GM12878 (cell line): ENCODE measurements around the gene SHC3. TPM values are rescaled to one million over a fixed set of nuclear protein-coding genes. Genes with fewer than 3 reads are reported as not detected.

Experiments used
- ATAC-seq: fragments of 200-7000 bp; cut with Tn5 transposase; 3 replicates; pipeline ENCODE4 v1.9.1; 2020; ENCODE audit warnings: mild to moderate bottlenecking, moderate library complexity
- BruUV-seq: library from RNA; stranded (reverse); fragments of 400-500 nt; replicated peaks from 2 replicates; lab custom pipeline; 2021; lab: Mats Ljungman, UMichigan
- CTCF ChIA-PET: fragments of 300-600 bp; sonication (Branson Sonifier 250); formaldehyde crosslinking; extraction: SDS; loops from one replicate; lab custom pipeline; 2021; ENCODE audit warnings: inconsistent platforms; lab: Yijun Ruan, JAX
- POLR2A ChIA-PET: fragments of 350-600 bp; formaldehyde crosslinking; extraction: SDS; loops from one replicate; lab custom pipeline; 2021; ENCODE audit warnings: inconsistent platforms; lab: Charles Lee
- RAD21 ChIA-PET: fragments of 300-600 bp; sonication (Branson Sonifier 250); formaldehyde crosslinking; loops from one replicate; lab custom pipeline; 2023; ENCODE audit warnings: antibody characterized with exemption; ENCODE audit not compliant: unreplicated experiment; lab: Charles Lee
- SMC1A ChIA-PET: fragments of 300-600 bp; sonication (Branson Sonifier 250); formaldehyde crosslinking; loops from one replicate; lab custom pipeline; 2023; ENCODE audit not compliant: unreplicated experiment, uncharacterized antibody; lab: Charles Lee
- DNase-seq: peaks from one replicate; pipeline ENCODE4 v3.0.0-alpha.2; 2011; ENCODE audit warnings: low read depth, low spot score
- FAIRE-seq: peaks from 3 replicates; lab custom pipeline; 2011; peaks lifted over from hg19 to GRCh38; lab: Jason Lieb, UNC
- H2AFZ ChIP-seq: 2 replicates; pipeline ENCODE4 v1.6.0; 2011; ENCODE audit warnings: low read depth, low read length, control low read depth; ENCODE audit not compliant: control insufficient read depth
- H3K27ac ChIP-seq: 2 replicates; pipeline ENCODE4 v1.5.1; 2011; ENCODE audit warnings: control low read depth; ENCODE audit not compliant: control insufficient read depth, insufficient read depth
- H3K27me3 ChIP-seq, 2 experiments: replicated peaks in 1 of 2; 2 replicates each; pipeline versions ENCODE4 v1.6.0 to v1.6.1; 2011; ENCODE audit warnings: low read length in 1 of 2; ENCODE audit not compliant: control insufficient read depth in 2 of 2, insufficient read depth in 2 of 2
- H3K36me3 ChIP-seq, 2 experiments: 2 replicates each; pipeline ENCODE4 v1.5.1; 2011; ENCODE audit warnings: low read length in 1 of 2; ENCODE audit not compliant: control insufficient read depth in 2 of 2, insufficient read depth in 2 of 2
- H3K4me1 ChIP-seq: 2 replicates; pipeline ENCODE4 v1.6.1; 2011; ENCODE audit warnings: mild to moderate bottlenecking, low read length, moderate library complexity, mixed read lengths; ENCODE audit not compliant: control insufficient read depth, insufficient read depth
- H3K4me2 ChIP-seq: 2 replicates; pipeline ENCODE4 v1.6.0; 2011; ENCODE audit warnings: control low read depth; ENCODE audit not compliant: control insufficient read depth, insufficient read depth
- H3K4me3 ChIP-seq: fragments of 200-600 bp; sonication (generic); 2 replicates; pipeline ENCODE4 v1.5.1; 2016
- H3K79me2 ChIP-seq: 2 replicates; pipeline ENCODE4 v1.6.0; 2011; ENCODE audit warnings: low read length; ENCODE audit not compliant: control insufficient read depth, insufficient read depth
- H3K9ac ChIP-seq: 2 replicates; pipeline ENCODE4 v1.8.0; 2011; ENCODE audit warnings: low read length, control low read depth, mixed read lengths; ENCODE audit not compliant: control insufficient read depth, insufficient read depth
- H3K9me3 ChIP-seq: replicated peaks from 3 replicates; pipeline ENCODE4 v1.5.1; 2011; ENCODE audit warnings: mild to moderate bottlenecking, low read length; ENCODE audit not compliant: control insufficient read depth, insufficient read depth
- H4K20me1 ChIP-seq: 2 replicates; pipeline ENCODE4 v1.6.0; 2011; ENCODE audit not compliant: control insufficient read depth, insufficient read depth
- BCL11A ChIP-seq: IDR thresholded peaks from 2 replicates; pipeline ENCODE4 v1.6.1; 2011; ENCODE audit warnings: low read depth, low read length
- CBX5 ChIP-seq: sonication (generic); IDR thresholded peaks from 2 replicates; pipeline ENCODE4 v1.6.1; 2016; ENCODE audit warnings: low read depth, moderate library complexity, mild to moderate bottlenecking, inconsistent platforms
- CTCF ChIP-seq, 3 experiments: IDR thresholded peaks in 2 of 3; conservative IDR thresholded peaks in 1 of 3; 2 replicates each; pipeline ENCODE4 v1.5.1; 2011; ENCODE audit warnings: low read depth in 3 of 3, low read length in 3 of 3, mild to moderate bottlenecking in 3 of 3, control low read depth in 2 of 3, moderate library complexity in 2 of 3, inconsistent platforms in 1 of 3, mixed read lengths in 1 of 3; ENCODE audit not compliant: control insufficient read depth in 2 of 3, insufficient read depth in 1 of 3; ENCODE audit errors: extremely low read depth in 1 of 3
- GATAD2B ChIP-seq: fragments of 450-650 bp; conservative IDR thresholded peaks from 2 replicates; pipeline ENCODE4 v1.6.1; 2017; ENCODE audit warnings: low read depth, mild to moderate bottlenecking, moderate library complexity
- HCFC1 ChIP-seq: fragments of 150-350 bp; IDR thresholded peaks from 2 replicates; pipeline ENCODE4 v1.6.1; 2014; ENCODE audit warnings: low read length
- RELA ChIP-seq: fragments of 450-650 bp; IDR thresholded peaks from 2 replicates; pipeline ENCODE4 v1.8.0; 2014; ENCODE audit warnings: borderline replicate concordance; ENCODE audit not compliant: partially characterized antibody
- SPI1 ChIP-seq: IDR thresholded peaks from 2 replicates; pipeline ENCODE4 v1.6.1; 2011; ENCODE audit warnings: low read depth, mild to moderate bottlenecking, low read length, moderate library complexity, borderline replicate concordance; ENCODE audit not compliant: insufficient read depth
- YBX1 ChIP-seq: fragments of 450-650 bp; IDR thresholded peaks from 2 replicates; pipeline ENCODE4 v1.6.1; 2016; ENCODE audit warnings: antibody characterized with exemption
- ZNF217 ChIP-seq: fragments of 450-650 bp; IDR thresholded peaks from 2 replicates; pipeline ENCODE4 v1.6.1; 2017; ENCODE audit warnings: antibody characterized with exemption, mild to moderate bottlenecking
- WGBS: methylation state at CpG from one replicate; pipeline ENCODE4 v1.1.6; 2016; ENCODE audit warnings: low lambda C conversion rate; ENCODE audit not compliant: insufficient replicate concordance, insufficient coverage; ENCODE audit errors: missing lambda C conversion rate; 5-methylcytosine and 5-hydroxymethylcytosine counted together
- in situ Hi-C: fragments of 300-500 bp; cut with MboI; formaldehyde crosslinking; loops from 9 replicates; pipeline ENCODE4 v1.14.3; 2018; ENCODE audit warnings: mixed read lengths
- intact Hi-C: fragments of 100-400 bp; cut with micrococcal nuclease; formaldehyde crosslinking; loops from one replicate; pipeline ENCODE4 v1.14.2; 2022; ENCODE audit not compliant: unreplicated experiment
- polyA plus RNA-seq, 11 experiments: library from polyadenylated mRNA; depleted of rRNA in 4 of 11; unstranded in 6 of 11; stranded (reverse) in 5 of 11; fragments of >200 nt; fragmentation: Nextera tagmentation in 4 of 11; fragmentation: Illumina TruSeq in 1 of 11; extraction: Ambion mirVana in 4 of 11; extraction: Trizol in 1 of 11; gene quantifications; 1 replicate in 1 of 11; 2 replicates in 10 of 11; pipeline versions ENCODE4 v1.2.1 to v1.2.3, GENCODE V29; 2011 to 2016; ENCODE audit warnings: inconsistent platforms in 2 of 11, missing spikeins in 2 of 11, low read depth in 1 of 11
- total RNA-seq, 4 experiments: library from RNA; depleted of rRNA in 3 of 4; stranded (reverse); fragments of >200 nt in 3 of 4; fragmentation: Illumina TruSeq in 1 of 4; extraction: Trizol in 1 of 4; gene quantifications; 2 replicates each; pipeline versions ENCODE4 v1.2.1 to v1.2.3, GENCODE V29; 2013 to 2021
- TF ChIP-seq, protein P1 (sequence below): IDR thresholded peaks from 2 replicates; pipeline ENCODE4 v1.6.1; 2011; ENCODE audit warnings: low read depth, low read length, improper control_type of control experiment, borderline replicate concordance
- TF ChIP-seq, protein P2 (sequence below): fragments of 450-650 bp; IDR thresholded peaks from 2 replicates; pipeline ENCODE4 v1.6.1; 2017; ENCODE audit warnings: low read depth, mild to moderate bottlenecking, moderate library complexity

The SHC3 gene
- total and polyA plus RNA-seq, 10 of the 15 experiments (the other 5 are each of a cell fraction or from before 2014, with no cell fraction given) = 0.01 to 0.06 TPM; not detected in 8

DNA sequence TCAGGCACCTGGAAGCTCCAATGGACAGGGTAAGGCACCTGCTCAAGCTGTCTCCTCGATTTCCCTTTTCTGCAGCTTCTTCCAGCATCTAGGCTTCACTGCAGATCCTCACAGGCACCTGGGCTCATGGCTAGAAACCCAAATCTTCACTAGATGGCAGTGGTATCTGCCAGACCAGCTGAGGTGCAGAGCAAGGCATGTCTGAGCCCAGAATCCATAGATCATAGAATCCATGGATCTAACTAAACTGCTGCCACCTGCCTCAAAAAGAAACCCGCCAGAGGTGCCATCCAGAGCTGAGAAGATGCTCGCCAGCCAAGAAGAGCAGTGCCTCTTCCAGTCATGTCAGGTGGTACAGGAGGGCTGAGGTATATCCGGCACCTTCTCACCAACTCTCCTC lies 6.9 kb downstream of the SHC3 start:
- Histone ChIP-seq H3K4me2 (no peak overlapping the region), H3K4me3 (no peak overlapping the region), H3K9me3 (no peaks in the 10 kb centered on the region), H3K27me3 (peaks cover 0 to under 1% of the 10 kb centered on the region in 2 experiments; a peak in 3 of 4 replicates), H4K20me1 (no peaks in the 10 kb centered on the region), H3K4me1 (no peaks in the 10 kb centered on the region), H3K79me2 (no peaks in the 10 kb centered on the region), H3K9ac (no peak overlapping the region), H3K36me3 (no peaks in the 10 kb centered on the region), H3K27ac (no peak overlapping the region), H2AFZ (no peak overlapping the region)
- in situ Hi-C loops = no loop called here
- 19% methylated on average over 4 of the region's 4 CpGs for WGBS
- SMC1A ChIA-PET = no interaction called here
- intact Hi-C loops = no loop called here
- DNase-seq (no peak), FAIRE-seq (no peak), ATAC-seq (no peak)
- POLR2A ChIA-PET = no interaction called here
- 0 out of 6 replicates have a peak, but pooled peaks of 1 of the 3 experiments have one; percentile 5 for TF ChIP-seq CTCF (IDR thresholded peaks at IDR 0.05 in 2 of 3, conservative IDR thresholded peaks at IDR 0.05 in 1 of 3; ENCODE audit: control insufficient read depth in 2 of 3, extremely low read depth in 1 of 3, insufficient read depth in 1 of 3, low read depth in 3 of 3, low read length in 3 of 3)
- TF ChIP-seq GATAD2B = no peak
- no TSS peak for BruUV-seq
- CTCF ChIA-PET = no interaction called here
- RAD21 ChIA-PET = no interaction called here

- SMC1A ChIA-PET = no interaction called here
- Histone ChIP-seq H3K4me3 (no peak overlapping the region), H3K79me2 (no peaks in the 10 kb centered on the region), H3K4me1 (no peaks in the 10 kb centered on the region), H3K4me2 (no peak overlapping the region), H4K20me1 (no peaks in the 10 kb centered on the region), H2AFZ (no peak overlapping the region), H3K9me3 (no peaks in the 10 kb centered on the region), H3K9ac (no peak overlapping the region), H3K36me3 (no peaks in the 10 kb centered on the region), H3K27ac (no peak overlapping the region), H3K27me3 (no peaks in the 10 kb centered on the region; a peak in 2 of 4 replicates)
- POLR2A ChIA-PET = no interaction called here
- ATAC-seq (no peak), DNase-seq (no peak), FAIRE-seq (no peak)
- CTCF ChIA-PET = no interaction called here
- 4% methylated on average over 3 of the region's 3 CpGs for WGBS
- no TSS peak for BruUV-seq
- RAD21 ChIA-PET = no interaction called here
- intact Hi-C loops = no loop called here
- in situ Hi-C loops = no loop called here
- no peak for TF ChIP-seq SPI1
- TF ChIP-seq, protein P1, sequence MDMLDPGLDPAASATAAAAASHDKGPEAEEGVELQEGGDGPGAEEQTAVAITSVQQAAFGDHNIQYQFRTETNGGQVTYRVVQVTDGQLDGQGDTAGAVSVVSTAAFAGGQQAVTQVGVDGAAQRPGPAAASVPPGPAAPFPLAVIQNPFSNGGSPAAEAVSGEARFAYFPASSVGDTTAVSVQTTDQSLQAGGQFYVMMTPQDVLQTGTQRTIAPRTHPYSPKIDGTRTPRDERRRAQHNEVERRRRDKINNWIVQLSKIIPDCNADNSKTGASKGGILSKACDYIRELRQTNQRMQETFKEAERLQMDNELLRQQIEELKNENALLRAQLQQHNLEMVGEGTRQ = no peak
- TF ChIP-seq CBX5 = no peak
- no peak for TF ChIP-seq HCFC1
- TF ChIP-seq, protein P2, sequence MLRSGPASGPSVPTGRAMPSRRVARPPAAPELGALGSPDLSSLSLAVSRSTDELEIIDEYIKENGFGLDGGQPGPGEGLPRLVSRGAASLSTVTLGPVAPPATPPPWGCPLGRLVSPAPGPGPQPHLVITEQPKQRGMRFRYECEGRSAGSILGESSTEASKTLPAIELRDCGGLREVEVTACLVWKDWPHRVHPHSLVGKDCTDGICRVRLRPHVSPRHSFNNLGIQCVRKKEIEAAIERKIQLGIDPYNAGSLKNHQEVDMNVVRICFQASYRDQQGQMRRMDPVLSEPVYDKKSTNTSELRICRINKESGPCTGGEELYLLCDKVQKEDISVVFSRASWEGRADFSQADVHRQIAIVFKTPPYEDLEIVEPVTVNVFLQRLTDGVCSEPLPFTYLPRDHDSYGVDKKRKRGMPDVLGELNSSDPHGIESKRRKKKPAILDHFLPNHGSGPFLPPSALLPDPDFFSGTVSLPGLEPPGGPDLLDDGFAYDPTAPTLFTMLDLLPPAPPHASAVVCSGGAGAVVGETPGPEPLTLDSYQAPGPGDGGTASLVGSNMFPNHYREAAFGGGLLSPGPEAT = no peak
- no peak for TF ChIP-seq ZNF217
- no peak for TF ChIP-seq YBX1
- TF ChIP-seq RELA = no peak
- TF ChIP-seq BCL11A = no peak
These were observed 7.4 kb downstream of the SHC3 start for GRCh38 chr9:89171231-89171630.
